Vagina (tissue), 2 donors: ENCODE results near the gene CAPN15.

Experiments
- POLR2A ChIP-seq, 2 donors: fragments of 450-650 bp; IDR thresholded peaks; one replicate each; pipeline ENCODE4 v1.6.1; 2017; ENCODE audit warnings: antibody characterized with exemption in 2 of 2, mild to moderate bottlenecking in 2 of 2, moderate library complexity in 2 of 2
- POLR2AphosphoS5 ChIP-seq, 2 donors: sonication (generic); formaldehyde crosslinking; IDR thresholded peaks; one replicate each; pipeline ENCODE4 v1.9.0; 2017; ENCODE audit warnings: antibody characterized with exemption in 2 of 2, mild to moderate bottlenecking in 2 of 2, low read depth in 1 of 2; ENCODE audit not compliant: insufficient read depth in 1 of 2
- TF ChIP-seq, protein P1 (sequence below), 3 experiments: fragments of 450-650 bp in 2 of 3; fragments of 200-600 bp in 1 of 3; sonication (generic) in 1 of 3; IDR thresholded peaks; one replicate each; pipeline ENCODE4 v1.5.1; 2017 to 2019; ENCODE audit warnings: antibody characterized with exemption in 3 of 3, mild to moderate bottlenecking in 2 of 3, moderate library complexity in 2 of 3

GRCh38 chr16:510066-510825 is 17.3 kb upstream of the CAPN15 start:
- no peak for TF ChIP-seq POLR2AphosphoS5 (IDR thresholded peaks at IDR 0.05; ENCODE audit: insufficient read depth in 1 of 2, low read depth in 1 of 2)
- TF ChIP-seq, protein P1, sequence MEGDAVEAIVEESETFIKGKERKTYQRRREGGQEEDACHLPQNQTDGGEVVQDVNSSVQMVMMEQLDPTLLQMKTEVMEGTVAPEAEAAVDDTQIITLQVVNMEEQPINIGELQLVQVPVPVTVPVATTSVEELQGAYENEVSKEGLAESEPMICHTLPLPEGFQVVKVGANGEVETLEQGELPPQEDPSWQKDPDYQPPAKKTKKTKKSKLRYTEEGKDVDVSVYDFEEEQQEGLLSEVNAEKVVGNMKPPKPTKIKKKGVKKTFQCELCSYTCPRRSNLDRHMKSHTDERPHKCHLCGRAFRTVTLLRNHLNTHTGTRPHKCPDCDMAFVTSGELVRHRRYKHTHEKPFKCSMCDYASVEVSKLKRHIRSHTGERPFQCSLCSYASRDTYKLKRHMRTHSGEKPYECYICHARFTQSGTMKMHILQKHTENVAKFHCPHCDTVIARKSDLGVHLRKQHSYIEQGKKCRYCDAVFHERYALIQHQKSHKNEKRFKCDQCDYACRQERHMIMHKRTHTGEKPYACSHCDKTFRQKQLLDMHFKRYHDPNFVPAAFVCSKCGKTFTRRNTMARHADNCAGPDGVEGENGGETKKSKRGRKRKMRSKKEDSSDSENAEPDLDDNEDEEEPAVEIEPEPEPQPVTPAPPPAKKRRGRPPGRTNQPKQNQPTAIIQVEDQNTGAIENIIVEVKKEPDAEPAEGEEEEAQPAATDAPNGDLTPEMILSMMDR (IDR thresholded peaks at IDR 0.05): no peak
- TF ChIP-seq POLR2A (IDR thresholded peaks at IDR 0.05): no peak
